Skeletal muscle tissue (tissue), 4 donors: Measurements from ENCODE around the gene PPFIA1. TPM values are rescaled to one million over a fixed set of nuclear protein-coding genes. Genes with fewer than 3 reads are reported as not detected.

ENCODE experiments used
- H3K27ac ChIP-seq: one replicate; pipeline ENCODE4 v1.7.0; 2013; ENCODE audit warnings: mild to moderate bottlenecking, low read depth, low read length, inconsistent platforms
- H3K27me3 ChIP-seq, 3 donors: one replicate each; pipeline ENCODE4 v1.7.0; 2013; ENCODE audit warnings: low read length in 3 of 3; ENCODE audit not compliant: control insufficient read depth in 3 of 3, insufficient read depth in 3 of 3
- H3K36me3 ChIP-seq, 3 donors: one replicate each; pipeline ENCODE4 v1.7.0; 2013; ENCODE audit warnings: low read length in 3 of 3; ENCODE audit not compliant: control insufficient read depth in 3 of 3, insufficient read depth in 3 of 3
- H3K4me1 ChIP-seq, 3 donors: one replicate each; pipeline ENCODE4 v1.7.0; 2013; ENCODE audit warnings: low read length in 3 of 3, mild to moderate bottlenecking in 3 of 3; ENCODE audit not compliant: control insufficient read depth in 3 of 3, insufficient read depth in 3 of 3
- H3K4me3 ChIP-seq, 3 donors: one replicate each; pipeline ENCODE4 v1.7.0; 2013; ENCODE audit warnings: low read length in 3 of 3
- H3K9ac ChIP-seq, 3 donors: one replicate each; pipeline ENCODE4 v1.7.0; 2013; ENCODE audit warnings: low read length in 3 of 3, mild to moderate bottlenecking in 3 of 3, moderate library complexity in 2 of 3, low read depth in 1 of 3
- H3K9me3 ChIP-seq, 3 donors: one replicate each; pipeline ENCODE4 v1.7.0; 2013; ENCODE audit warnings: low read length in 3 of 3; ENCODE audit not compliant: control insufficient read depth in 3 of 3
- total RNA-seq: library from RNA; depleted of rRNA; stranded (reverse); fragments of >200 nt; gene quantifications from one replicate; pipeline ENCODE4 v1.2.3, GENCODE V29; 2014
- donor health status: Osteomylitis.

PPFIA1 gene
- total RNA-seq, 1 donor from 2014 or later = 25.6 TPM

DNA sequence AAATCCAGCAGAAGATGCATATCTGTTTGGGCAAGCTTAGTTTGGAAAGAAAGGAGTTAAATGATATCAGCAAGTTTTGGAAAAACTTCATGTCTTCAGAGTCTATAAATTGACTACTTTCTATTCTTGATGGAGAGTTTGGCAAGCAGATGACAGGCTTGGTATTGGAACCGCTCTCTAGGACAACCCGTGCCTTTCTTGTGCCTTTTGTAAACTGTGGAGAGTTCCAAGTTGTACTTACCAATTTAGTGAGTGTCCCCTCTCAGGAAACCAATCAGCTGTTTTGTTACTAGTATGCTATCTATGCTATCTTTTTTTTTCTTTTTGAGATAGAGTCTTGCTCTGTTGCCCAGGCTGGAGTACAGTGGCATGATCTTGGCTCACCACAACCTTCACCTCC is 84.1 kb downstream of the PPFIA1 start:
- Histone ChIP-seq H3K27ac (no peak overlapping the region), H3K9ac (no peak overlapping the region), H3K4me3 (no peak overlapping the region), H3K27me3 (no peaks in the 10 kb centered on the region), H3K9me3 (no peaks in the 10 kb centered on the region), H3K36me3 (peaks cover 34 to 55% (median 53%) of the 10 kb centered on the region in 3 donors), H3K4me1 (no peaks in the 10 kb centered on the region)

DNA sequence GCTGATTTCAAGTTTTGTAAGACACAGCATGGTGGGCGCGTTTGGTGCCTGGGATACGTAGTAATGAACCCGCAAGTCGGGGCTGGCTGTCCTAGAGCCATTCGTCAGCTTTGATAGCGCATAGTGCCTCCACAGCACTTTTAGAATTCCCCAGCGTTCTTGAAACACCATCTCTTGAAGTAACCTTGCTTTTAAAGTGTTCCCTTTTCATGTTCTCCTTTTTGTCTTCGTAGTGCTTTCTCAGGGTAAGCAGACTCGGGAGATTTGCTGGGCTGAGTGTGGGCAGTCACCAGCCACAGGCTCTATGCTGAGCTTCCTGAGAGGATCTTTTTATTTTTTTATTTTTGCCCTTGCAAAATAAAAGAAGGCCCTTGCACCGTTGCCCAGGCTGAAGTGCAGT is 88.3 kb downstream of the PPFIA1 start:
- Histone ChIP-seq H3K4me1 (no peaks in the 10 kb centered on the region), H3K36me3 (peaks cover 47 to 71% (median 66%) of the 10 kb centered on the region in 3 donors), H3K4me3 (no peak overlapping the region), H3K27ac (no peak overlapping the region), H3K9me3 (no peaks in the 10 kb centered on the region), H3K27me3 (no peaks in the 10 kb centered on the region), H3K9ac (no peak overlapping the region)

DNA sequence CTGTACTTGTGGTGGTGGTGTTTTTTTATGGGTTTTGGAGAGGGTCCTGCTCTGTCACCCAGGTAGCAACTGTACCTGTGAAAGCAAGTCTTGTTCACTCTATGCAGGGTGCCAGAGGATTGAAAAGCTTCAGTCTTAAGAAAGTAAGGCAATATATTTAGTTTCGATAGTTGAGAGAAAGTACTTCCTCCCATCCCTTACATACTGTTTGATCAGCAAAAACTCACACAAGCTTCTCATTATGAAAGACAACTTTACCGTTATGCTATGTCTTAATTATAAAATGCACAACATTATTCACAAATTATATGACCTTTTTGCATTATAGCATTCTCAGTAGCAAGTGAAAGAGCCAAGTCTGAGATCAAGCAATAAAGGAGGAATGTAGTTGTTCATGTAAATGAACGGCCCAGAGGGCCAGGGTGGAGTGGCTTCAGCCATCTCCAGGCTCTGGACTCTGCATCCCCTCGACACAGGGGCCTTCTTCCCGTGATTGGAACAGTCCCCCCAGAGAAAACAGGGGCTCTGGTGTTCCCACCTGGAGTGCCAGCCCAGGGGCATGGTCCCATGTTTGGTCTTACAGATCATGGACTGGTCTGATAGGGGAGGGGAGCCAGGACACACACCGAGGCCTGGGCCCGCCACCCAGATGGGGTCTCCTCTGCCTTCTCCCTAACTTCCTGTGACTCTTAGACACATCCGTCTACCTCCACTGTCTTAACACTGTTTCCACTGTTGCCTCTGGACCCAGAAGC is 89.1 kb downstream of the PPFIA1 start:
- Histone ChIP-seq H3K27me3 (no peaks in the 10 kb centered on the region), H3K4me3 (no peak overlapping the region), H3K27ac (no peak overlapping the region), H3K4me1 (no peaks in the 10 kb centered on the region), H3K9ac (no peak overlapping the region), H3K9me3 (no peaks in the 10 kb centered on the region), H3K36me3 (peaks cover 44 to 65% (median 64%) of the 10 kb centered on the region in 3 donors)

DNA sequence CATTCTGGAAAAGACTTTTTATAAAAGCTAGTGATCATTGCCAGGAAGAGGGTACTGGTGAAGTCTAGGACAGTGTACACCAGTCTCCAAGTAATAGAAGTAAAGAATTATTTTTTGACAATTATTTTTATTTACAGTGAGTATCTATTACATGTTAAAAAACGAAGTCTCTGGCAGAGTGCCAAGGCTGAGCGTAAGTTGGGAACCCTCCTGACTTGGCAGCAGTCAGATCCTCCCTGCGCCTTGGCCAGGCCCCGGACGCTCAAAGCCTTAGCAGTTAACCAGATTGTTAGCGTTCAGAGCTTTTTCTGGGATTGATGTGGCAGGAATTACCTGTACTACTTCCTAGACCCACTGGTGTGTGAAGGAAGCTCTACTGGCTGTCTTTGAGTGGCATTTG is 89.7 kb downstream of the PPFIA1 start:
- no peak overlapping the region for H3K27ac ChIP-seq
- no peak overlapping the region for H3K4me3 ChIP-seq
- H3K27me3 ChIP-seq = no peaks in the 10 kb centered on the region
- H3K4me1 ChIP-seq = no peaks in the 10 kb centered on the region
- no peaks in the 10 kb centered on the region for H3K9me3 ChIP-seq
- H3K36me3 ChIP-seq = peaks cover 48 to 66% (median 65%) of the 10 kb centered on the region in 3 donors
- no peak overlapping the region for H3K9ac ChIP-seq

DNA sequence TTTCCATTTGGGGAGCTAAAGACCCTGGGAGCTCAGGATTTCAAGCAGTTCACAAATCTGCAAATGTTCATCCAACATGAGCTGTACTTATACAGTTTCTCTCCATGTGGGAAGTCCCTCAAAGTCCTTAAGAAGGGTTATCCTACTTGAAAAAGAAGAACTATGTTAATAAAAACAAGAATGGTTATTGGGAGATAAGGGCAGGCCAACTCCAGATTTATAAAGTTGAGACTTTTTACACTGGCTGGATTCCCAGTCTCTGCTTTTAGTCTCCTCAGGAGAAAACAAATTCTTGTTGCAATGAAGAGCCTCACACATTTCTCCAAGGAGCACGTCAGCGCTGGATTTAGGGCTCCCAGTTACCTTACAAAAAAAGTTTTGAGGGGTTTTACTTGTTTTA is 93.7 kb downstream of the PPFIA1 start:
- Histone ChIP-seq H3K4me3 (no peak overlapping the region), H3K27ac (no peak overlapping the region), H3K9me3 (no peaks in the 10 kb centered on the region), H3K9ac (no peak overlapping the region), H3K27me3 (no peaks in the 10 kb centered on the region), H3K4me1 (no peaks in the 10 kb centered on the region), H3K36me3 (peaks cover 32 to 46% (median 43%) of the 10 kb centered on the region in 3 donors)

DNA sequence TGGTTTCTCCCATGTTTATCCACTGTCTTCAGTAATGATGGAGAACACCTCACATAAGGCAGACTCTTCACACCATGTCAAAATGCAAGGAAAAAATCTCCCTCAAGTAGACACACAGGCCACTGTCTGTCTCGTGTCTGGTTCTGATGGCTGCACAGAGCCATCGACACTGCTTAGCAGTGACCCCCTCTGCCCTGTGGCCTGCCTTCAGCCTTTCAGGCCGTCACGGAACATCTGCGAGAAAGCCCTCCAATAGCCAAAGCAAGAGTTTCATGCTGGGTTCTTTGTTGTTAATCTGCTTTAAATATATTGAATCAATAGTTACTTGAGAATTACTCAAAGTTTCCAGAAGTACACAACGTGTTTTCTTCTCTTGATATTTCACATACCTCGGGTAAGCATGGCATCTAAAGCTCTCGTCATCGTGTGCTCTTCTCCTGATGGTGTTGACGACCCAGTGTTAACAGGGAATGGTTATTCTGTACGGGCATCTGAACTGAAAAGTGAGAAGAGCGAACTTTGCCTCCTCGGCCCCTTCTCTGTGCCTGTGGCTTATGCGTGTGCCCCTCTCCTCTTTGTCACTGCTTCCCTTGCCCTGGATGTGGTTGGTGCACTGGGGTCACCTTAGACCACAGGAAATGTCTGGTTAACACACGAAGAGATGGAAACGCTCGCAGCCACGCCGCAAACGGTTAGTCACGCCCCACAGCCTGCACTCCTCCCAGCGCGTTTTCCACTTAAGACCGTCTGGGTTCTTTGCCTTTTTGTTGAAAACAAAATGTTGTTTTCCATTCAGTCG is 94.5 kb downstream of the PPFIA1 start:
- peaks cover 26 to 42% (median 37%) of the 10 kb centered on the region in 3 donors for H3K36me3 ChIP-seq
- no peaks in the 10 kb centered on the region for H3K4me1 ChIP-seq
- no peak overlapping the region for H3K27ac ChIP-seq

DNA sequence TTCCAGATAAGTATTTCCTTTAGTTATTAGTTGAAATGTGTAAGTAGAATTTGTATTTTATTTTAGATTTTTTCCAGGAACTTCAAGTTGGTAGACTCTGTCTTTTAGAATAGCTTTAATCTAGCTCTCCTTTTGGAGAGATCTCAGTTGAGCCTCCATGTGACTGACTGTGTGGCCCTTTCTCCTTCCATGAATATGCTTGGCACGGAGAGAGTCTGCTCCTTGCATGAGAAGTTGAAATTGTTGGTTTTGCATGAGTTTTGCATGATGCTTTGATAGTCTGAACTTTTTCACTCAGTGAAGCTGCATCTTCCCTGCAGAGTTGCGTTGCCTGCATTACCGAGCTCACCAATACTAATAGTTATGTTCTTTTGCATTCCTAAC is 95.0 kb downstream of the PPFIA1 start:
- no peaks in the 10 kb centered on the region for H3K27me3 ChIP-seq
- H3K27ac ChIP-seq = no peak overlapping the region
- H3K9me3 ChIP-seq = no peaks in the 10 kb centered on the region
- peaks cover 22 to 42% (median 33%) of the 10 kb centered on the region in 3 donors for H3K36me3 ChIP-seq
- H3K4me1 ChIP-seq = no peaks in the 10 kb centered on the region
- H3K4me3 ChIP-seq = no peak overlapping the region
- H3K9ac ChIP-seq = no peak overlapping the region

More for the DNA sequence above, 94.5 kb downstream of the PPFIA1 start:
- H3K27me3 ChIP-seq = no peaks in the 10 kb centered on the region
- H3K9ac ChIP-seq = no peak overlapping the region
- no peak overlapping the region for H3K4me3 ChIP-seq
- no peaks in the 10 kb centered on the region for H3K9me3 ChIP-seq

DNA sequence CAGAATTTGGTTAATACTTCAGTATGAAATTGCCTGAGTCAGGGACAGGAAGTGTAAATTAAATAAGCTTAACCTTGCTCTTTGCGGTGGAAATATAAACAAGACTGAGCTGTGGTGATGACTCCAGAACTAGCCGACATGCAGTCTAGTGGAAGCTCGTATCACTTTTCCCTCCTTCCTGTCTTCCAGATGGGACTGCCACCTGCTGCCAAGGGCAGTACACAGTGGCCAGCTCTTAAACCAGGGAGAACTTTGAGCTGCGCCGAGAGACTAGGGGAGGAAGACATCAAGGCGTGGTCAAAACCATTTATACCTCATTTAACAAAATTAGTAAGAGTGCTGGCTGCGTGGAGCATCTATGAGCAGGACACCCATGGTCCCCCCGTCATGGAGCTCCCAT is 96.6 kb downstream of the PPFIA1 start:
- H3K9me3 ChIP-seq = no peaks in the 10 kb centered on the region
- H3K4me3 ChIP-seq = no peak overlapping the region
- H3K9ac ChIP-seq = no peak overlapping the region
- no peaks in the 10 kb centered on the region for H3K4me1 ChIP-seq
- no peak overlapping the region for H3K27ac ChIP-seq
- peaks cover 19 to 33% (median 26%) of the 10 kb centered on the region in 3 donors for H3K36me3 ChIP-seq
- no peaks in the 10 kb centered on the region for H3K27me3 ChIP-seq

DNA sequence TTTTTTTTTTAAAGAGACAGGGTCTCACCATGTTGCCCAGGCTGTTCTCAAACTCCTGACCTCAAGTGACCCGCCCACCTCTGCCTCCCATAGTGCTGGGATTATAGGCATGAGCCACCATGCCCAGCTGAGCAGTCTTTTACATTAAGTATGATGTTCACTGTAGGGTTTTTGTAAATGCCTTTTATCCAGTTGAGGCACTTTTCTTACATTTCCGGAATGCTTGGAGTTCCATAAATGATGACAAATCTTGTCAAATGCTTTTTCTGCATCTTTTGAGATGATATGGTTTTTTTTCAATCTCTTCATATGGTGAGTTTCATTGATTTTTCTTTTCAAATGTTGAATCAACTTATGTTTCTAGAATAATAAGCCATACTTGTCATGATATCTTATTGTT is 98.5 kb downstream of the PPFIA1 start:
- H3K27me3 ChIP-seq = no peaks in the 10 kb centered on the region
- H3K9ac ChIP-seq = no peak overlapping the region
- peaks cover 23 to 39% (median 26%) of the 10 kb centered on the region in 3 donors for H3K36me3 ChIP-seq
- no peak overlapping the region for H3K27ac ChIP-seq
- no peaks in the 10 kb centered on the region for H3K9me3 ChIP-seq
- no peak overlapping the region for H3K4me3 ChIP-seq
- H3K4me1 ChIP-seq = no peaks in the 10 kb centered on the region

DNA sequence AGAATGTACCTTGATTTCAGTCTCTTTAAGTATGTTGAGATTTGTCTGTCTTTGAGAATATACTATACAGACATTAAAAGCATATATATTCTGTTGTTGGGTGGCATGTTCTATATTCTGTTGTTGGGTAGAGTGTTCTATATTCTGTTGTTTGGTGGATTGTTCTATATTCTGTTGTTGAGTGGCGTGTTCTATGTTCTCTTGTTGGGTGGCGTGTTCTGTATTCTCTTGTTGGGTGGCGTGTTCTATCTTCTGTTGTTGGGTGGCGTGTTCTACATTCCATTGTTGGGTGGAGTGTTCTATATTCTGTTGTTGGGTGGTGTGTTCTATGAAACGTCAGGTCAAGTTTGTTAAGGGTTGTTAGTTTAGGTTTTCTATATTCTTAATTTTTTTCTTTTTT is 100.8 kb downstream of the PPFIA1 start:
- H3K9me3 ChIP-seq = no peaks in the 10 kb centered on the region
- no peaks in the 10 kb centered on the region for H3K4me1 ChIP-seq
- no peak overlapping the region for H3K4me3 ChIP-seq
- H3K9ac ChIP-seq = no peak overlapping the region
- H3K27ac ChIP-seq = no peak overlapping the region
- H3K36me3 ChIP-seq = peaks cover 22 to 44% (median 25%) of the 10 kb centered on the region in 3 donors
- no peaks in the 10 kb centered on the region for H3K27me3 ChIP-seq
